HEK293T (cell line): ENCODE data around the gene APP.

Experiments
- CTCF ChIA-PET: fragments of 350-600 bp; formaldehyde crosslinking; extraction: SDS; loops from one replicate; lab custom pipeline; 2021; ENCODE audit warnings: antibody characterized with exemption, inconsistent platforms; lab: Yijun Ruan, JAX
- POLR2A ChIA-PET: fragments of 350-600 bp; formaldehyde crosslinking; extraction: SDS; loops from one replicate; lab custom pipeline; 2020; ENCODE audit warnings: antibody characterized with exemption, inconsistent platforms; lab: Yijun Ruan, JAX
- DNase-seq: peaks from one replicate; pipeline ENCODE4 v3.0.0; 2012; ENCODE audit warnings: mixed read lengths; ENCODE audit errors: extremely low spot score
- ARNT ChIP-seq: fragments of 450-650 bp; IDR thresholded peaks from 2 replicates; pipeline ENCODE4 v1.6.1; 2017; ENCODE audit warnings: mild to moderate bottlenecking
- BHLHE40 ChIP-seq: fragments of 450-650 bp; IDR thresholded peaks from 2 replicates; pipeline ENCODE4 v1.6.1; 2016; ENCODE audit warnings: mild to moderate bottlenecking, moderate library complexity, borderline replicate concordance
- CTBP1 ChIP-seq: fragments of 450-650 bp; IDR thresholded peaks from 2 replicates; pipeline ENCODE4 v1.6.1; 2016; ENCODE audit warnings: borderline replicate concordance
- ELF4 ChIP-seq: fragments of 450-650 bp; IDR thresholded peaks from 2 replicates; pipeline ENCODE4 v1.6.1; 2017; ENCODE audit warnings: antibody characterized with exemption
- FOXA1 ChIP-seq: fragments of 450-650 bp; IDR thresholded peaks from 2 replicates; pipeline ENCODE4 v1.6.1; 2016; ENCODE audit warnings: mild to moderate bottlenecking
- FOXK2 ChIP-seq: fragments of 450-650 bp; IDR thresholded peaks from 2 replicates; pipeline ENCODE4 v1.6.1; 2016; ENCODE audit warnings: mild to moderate bottlenecking
- FOXM1 ChIP-seq: fragments of 450-650 bp; IDR thresholded peaks from 2 replicates; pipeline ENCODE4 v1.6.1; 2017; ENCODE audit warnings: mild to moderate bottlenecking, borderline replicate concordance
- HDGF ChIP-seq: fragments of 450-650 bp; IDR thresholded peaks from 2 replicates; pipeline ENCODE4 v1.6.1; 2017; ENCODE audit warnings: antibody characterized with exemption, borderline replicate concordance
- L3MBTL2 ChIP-seq: fragments of 450-650 bp; conservative IDR thresholded peaks from 2 replicates; pipeline ENCODE4 v1.6.1; 2016; ENCODE audit warnings: mild to moderate bottlenecking
- LEF1 ChIP-seq: fragments of 450-650 bp; IDR thresholded peaks from 2 replicates; pipeline ENCODE4 v1.6.1; 2017; ENCODE audit warnings: mild to moderate bottlenecking, borderline replicate concordance
- NFRKB ChIP-seq: fragments of 450-650 bp; IDR thresholded peaks from 2 replicates; pipeline ENCODE4 v1.6.1; 2016; ENCODE audit warnings: mild to moderate bottlenecking, moderate library complexity
- PKNOX1 ChIP-seq: fragments of 450-650 bp; IDR thresholded peaks from 2 replicates; pipeline ENCODE4 v1.6.1; 2016
- SP1 ChIP-seq: fragments of 450-650 bp; IDR thresholded peaks from 2 replicates; pipeline ENCODE4 v1.6.1; 2017
- SUZ12 ChIP-seq: fragments of 450-650 bp; IDR thresholded peaks from 2 replicates; pipeline ENCODE4 v1.6.1; 2016; ENCODE audit warnings: mild to moderate bottlenecking
- TARDBP ChIP-seq: fragments of 450-650 bp; IDR thresholded peaks from 2 replicates; pipeline ENCODE4 v1.6.1; 2016
- ZNF384 ChIP-seq: fragments of 450-650 bp; IDR thresholded peaks from 2 replicates; pipeline ENCODE4 v1.6.1; 2016

Gene APP

GRCh38 chr21:25885405-25885804 is 285.2 kb downstream of the APP start:
- no peak for DNase-seq
- ChIA-PET POLR2A (no interaction called here), CTCF (interaction anchor here (0.6 kb wide), 1 partner anchor 257 kb away, joined by 3 read pairs; no protein-coding TSS in a partner anchor)
- TF ChIP-seq CTBP1, result no peak
- TF ChIP-seq SP1, result no peak
- TF ChIP-seq L3MBTL2, result no peak
- TF ChIP-seq PKNOX1, result no peak
- no peak for TF ChIP-seq LEF1
- no peak for TF ChIP-seq FOXM1
- no peak for TF ChIP-seq HDGF
- no peak for TF ChIP-seq NFRKB
- TF ChIP-seq ELF4, result no peak
- no peak for TF ChIP-seq FOXA1
- TF ChIP-seq ARNT, result no peak
- no peak for TF ChIP-seq TARDBP
- no peak for TF ChIP-seq ZNF384
- no peak for TF ChIP-seq FOXK2
- no peak for TF ChIP-seq BHLHE40
- no peak for TF ChIP-seq SUZ12

GRCh38 chr21:25884311-25884710 is 286.3 kb downstream of the APP start:
- ChIA-PET POLR2A (no interaction called here), CTCF (interaction anchor here (1.1 kb wide), 1 partner anchor 82 kb away, joined by 3 read pairs; no protein-coding TSS in a partner anchor)
- DNase-seq, result no peak
- TF ChIP-seq L3MBTL2, result no peak
- no peak for TF ChIP-seq ARNT
- TF ChIP-seq PKNOX1, result no peak
- no peak for TF ChIP-seq FOXM1
- no peak for TF ChIP-seq LEF1
- TF ChIP-seq CTBP1, result no peak
- TF ChIP-seq ELF4, result no peak
- no peak for TF ChIP-seq TARDBP
- TF ChIP-seq SP1, result no peak
- no peak for TF ChIP-seq FOXK2
- no peak for TF ChIP-seq BHLHE40
- TF ChIP-seq SUZ12, result no peak
- TF ChIP-seq FOXA1, result no peak
- no peak for TF ChIP-seq HDGF
- no peak for TF ChIP-seq NFRKB
- TF ChIP-seq ZNF384, result no peak

- TF ChIP-seq CTBP1 (no peak), PKNOX1 (no peak), LEF1 (no peak), SP1 (no peak), L3MBTL2 (no peak), ARNT (no peak), ZNF384 (no peak), FOXA1 (no peak), SUZ12 (no peak), NFRKB (no peak), FOXK2 (no peak), ELF4 (no peak), BHLHE40 (no peak)
- ChIA-PET CTCF (interaction anchor here (0.9 to 1.0 kb wide), 2 partner anchors 10 to 19 kb away, joined by 3 read pairs; no protein-coding TSS in a partner anchor), POLR2A (no interaction called here)
These were observed 288.8 kb downstream of the APP start for GRCh38 chr21:25881524-25882376.

GRCh38 chr21:25879203-25879602 is 291.4 kb downstream of the APP start:
- POLR2A ChIA-PET, result no interaction called here

More at GRCh38 chr21:25881524-25882376, 288.8 kb downstream of the APP start:
- peak; percentile 78 for DNase-seq

More at GRCh38 chr21:25879203-25879602, 291.4 kb downstream of the APP start:
- no peak for TF ChIP-seq ZNF384
- no peak for TF ChIP-seq HDGF
- no peak for TF ChIP-seq ARNT
- no peak for TF ChIP-seq SUZ12
- no peak for TF ChIP-seq PKNOX1
- no peak for TF ChIP-seq FOXM1
- CTCF ChIA-PET, result interaction anchor here (0.6 to 0.7 kb wide), 2 partner anchors 72 to 81 kb away, joined by 3 read pairs; no protein-coding TSS in a partner anchor
- no peak for DNase-seq
